Neural progenitor cell (in vitro differentiated cells): ENCODE measurements around the gene RPS28. TPM values are rescaled to one million over a fixed set of nuclear protein-coding genes. Genes with fewer than 3 reads are reported as not detected.
A peak's percentile ranks its signal among the peaks of the same experiment; 100 is the strongest.

Source experiments
- DNase-seq: peaks from one replicate; pipeline ENCODE4 v3.0.0-alpha.2; 2016; ENCODE audit warnings: low spot score
- H2AFZ ChIP-seq: fragments of 200-600 bp; sonication (generic); replicated peaks from 2 replicates; pipeline ENCODE4 v1.6.1; 2016; ENCODE audit warnings: antibody characterized with exemption
- H3F3A ChIP-seq: fragments of 200-600 bp; sonication (generic); 2 replicates; pipeline ENCODE4 v1.6.1; 2016; ENCODE audit warnings: antibody characterized with exemption, low read depth
- H3K27ac ChIP-seq: fragments of 200-600 bp; sonication (generic); 2 replicates; pipeline ENCODE4 v1.5.1; 2016; ENCODE audit warnings: mild to moderate bottlenecking
- H3K27me3 ChIP-seq: fragments of 200-600 bp; sonication (generic); 2 replicates; pipeline ENCODE4 v1.6.1; 2016; ENCODE audit warnings: mild to moderate bottlenecking, moderate library complexity
- H3K36me3 ChIP-seq: fragments of 200-600 bp; sonication (generic); 2 replicates; pipeline ENCODE4 v1.5.1; 2016
- H3K4me1 ChIP-seq: fragments of 200-600 bp; sonication (generic); 2 replicates; pipeline ENCODE4 v1.6.1; 2016; ENCODE audit warnings: mixed run types
- H3K4me2 ChIP-seq: fragments of 200-600 bp; sonication (generic); 2 replicates; pipeline ENCODE4 v1.6.1; 2016
- H3K4me3 ChIP-seq: fragments of 200-600 bp; sonication (generic); 2 replicates; pipeline ENCODE4 v1.5.1; 2016
- H3K79me2 ChIP-seq: fragments of 200-600 bp; sonication (generic); 2 replicates; pipeline ENCODE4 v1.6.1; 2016; ENCODE audit warnings: low read depth
- H3K9ac ChIP-seq: fragments of 200-600 bp; sonication (generic); 2 replicates; pipeline ENCODE4 v1.6.1; 2016
- H3K9me3 ChIP-seq: fragments of 200-600 bp; sonication (generic); 2 replicates; pipeline ENCODE4 v1.5.1; 2016; ENCODE audit warnings: low read depth
- H4K20me1 ChIP-seq: fragments of 200-600 bp; sonication (generic); 2 replicates; pipeline ENCODE4 v1.6.1; 2016; ENCODE audit warnings: low read depth
- H3K27ac Mint-ChIP-seq: 3 replicates; pipeline ENCODE4 v1.8.0; 2021; ENCODE audit warnings: mixed read lengths
- H3K27me3 Mint-ChIP-seq: 2 replicates; pipeline ENCODE4 v1.8.0; 2022; ENCODE audit warnings: low read depth, mild to moderate bottlenecking, inconsistent platforms, moderate library complexity, mixed read lengths; ENCODE audit not compliant: insufficient read depth
- H3K36me3 Mint-ChIP-seq: 3 replicates; pipeline ENCODE4 v1.8.0; 2021; ENCODE audit warnings: mixed read lengths
- H3K4me1 Mint-ChIP-seq: 3 replicates; pipeline ENCODE4 v1.8.0; 2021; ENCODE audit warnings: mixed read lengths
- H3K4me3 Mint-ChIP-seq: 3 replicates; pipeline ENCODE4 v1.8.0; 2021; ENCODE audit warnings: mild to moderate bottlenecking, moderate library complexity, mixed read lengths
- H3K9me3 Mint-ChIP-seq: 3 replicates; pipeline ENCODE4 v1.8.0; 2020; ENCODE audit warnings: mixed read lengths
- EZH2 ChIP-seq: fragments of 200-600 bp; sonication (generic); IDR thresholded peaks from 2 replicates; pipeline ENCODE4 v1.6.1; 2017; ENCODE audit warnings: antibody characterized with exemption, mild to moderate bottlenecking, moderate library complexity
- EZH2phosphoT487 ChIP-seq: fragments of 200-600 bp; sonication (generic); IDR thresholded peaks from 2 replicates; pipeline ENCODE4 v1.6.1; 2017; ENCODE audit warnings: antibody characterized with exemption
- total RNA-seq: library from RNA; depleted of rRNA; stranded (reverse); fragments of >200 nt; gene quantifications from 2 replicates; pipeline ENCODE4 v1.2.3, GENCODE V29; 2015; ENCODE audit warnings: low replicate concordance
- TF ChIP-seq, protein P1 (sequence below): fragments of 200-600 bp; sonication (generic); IDR thresholded peaks from 2 replicates; pipeline ENCODE4 v1.5.1; 2017; ENCODE audit warnings: antibody characterized with exemption, mild to moderate bottlenecking

RPS28 gene
- total RNA-seq, 1 donor from 2014 or later, result 296 TPM

- Histone ChIP-seq H3K4me3 (peak overlapping the region; percentile 48), H3K9ac (no peak overlapping the region), H3K9me3 (no peaks in the 10 kb centered on the region), H3K4me2 (peak overlapping the region; percentile 77), H3K27me3 (peaks cover 83% of the 10 kb centered on the region), H4K20me1 (peaks cover 19% of the 10 kb centered on the region), H3K36me3 (no peaks in the 10 kb centered on the region), H2AFZ (no peak overlapping the region), H3F3A (peaks cover 10% of the 10 kb centered on the region), H3K4me1 (peaks cover 9% of the 10 kb centered on the region), H3K27ac (no peak overlapping the region), H3K79me2 (no peaks in the 10 kb centered on the region)
- Mint-ChIP-seq H3K9me3 (no peaks in the 10 kb centered on the region), H3K36me3 (no peaks in the 10 kb centered on the region), H3K27ac (no peak overlapping the region), H3K4me1 (peaks cover 2% of the 10 kb centered on the region), H3K4me3 (peak overlapping the region; percentile 43), H3K27me3 (peaks cover 45% of the 10 kb centered on the region)
- peak; percentile 68 for DNase-seq
- TF ChIP-seq, protein P1, sequence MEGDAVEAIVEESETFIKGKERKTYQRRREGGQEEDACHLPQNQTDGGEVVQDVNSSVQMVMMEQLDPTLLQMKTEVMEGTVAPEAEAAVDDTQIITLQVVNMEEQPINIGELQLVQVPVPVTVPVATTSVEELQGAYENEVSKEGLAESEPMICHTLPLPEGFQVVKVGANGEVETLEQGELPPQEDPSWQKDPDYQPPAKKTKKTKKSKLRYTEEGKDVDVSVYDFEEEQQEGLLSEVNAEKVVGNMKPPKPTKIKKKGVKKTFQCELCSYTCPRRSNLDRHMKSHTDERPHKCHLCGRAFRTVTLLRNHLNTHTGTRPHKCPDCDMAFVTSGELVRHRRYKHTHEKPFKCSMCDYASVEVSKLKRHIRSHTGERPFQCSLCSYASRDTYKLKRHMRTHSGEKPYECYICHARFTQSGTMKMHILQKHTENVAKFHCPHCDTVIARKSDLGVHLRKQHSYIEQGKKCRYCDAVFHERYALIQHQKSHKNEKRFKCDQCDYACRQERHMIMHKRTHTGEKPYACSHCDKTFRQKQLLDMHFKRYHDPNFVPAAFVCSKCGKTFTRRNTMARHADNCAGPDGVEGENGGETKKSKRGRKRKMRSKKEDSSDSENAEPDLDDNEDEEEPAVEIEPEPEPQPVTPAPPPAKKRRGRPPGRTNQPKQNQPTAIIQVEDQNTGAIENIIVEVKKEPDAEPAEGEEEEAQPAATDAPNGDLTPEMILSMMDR, result no peak
- peak; percentile 93 for TF ChIP-seq EZH2phosphoT487
- peak; percentile 82 for TF ChIP-seq EZH2
Observed at GRCh38 chr19:8333767-8334457, 12.6 kb downstream of the RPS28 start.

GRCh38 chr19:8334458-8335342 is 13.4 kb downstream of the RPS28 start:
- Mint-ChIP-seq H3K9me3 (no peaks in the 10 kb centered on the region), H3K27ac (no peak overlapping the region), H3K4me1 (peaks cover 2% of the 10 kb centered on the region), H3K27me3 (peaks cover 48% of the 10 kb centered on the region), H3K4me3 (peak overlapping the region; percentile 43), H3K36me3 (no peaks in the 10 kb centered on the region)
- Histone ChIP-seq H4K20me1 (peaks cover 19% of the 10 kb centered on the region), H3K9me3 (no peaks in the 10 kb centered on the region), H3K79me2 (no peaks in the 10 kb centered on the region), H3K36me3 (no peaks in the 10 kb centered on the region), H3K27ac (no peak overlapping the region), H3K27me3 (peaks cover 85% of the 10 kb centered on the region), H2AFZ (peak overlapping the region; percentile 50), H3F3A (peaks cover 10% of the 10 kb centered on the region), H3K4me3 (peak overlapping the region; percentile 48), H3K9ac (no peak overlapping the region), H3K4me2 (peak overlapping the region; percentile 77), H3K4me1 (peaks cover 9% of the 10 kb centered on the region)
- DNase-seq, result peak; percentile 95
- TF ChIP-seq, protein P1, result no peak
- TF ChIP-seq EZH2phosphoT487 (peak; percentile 81), EZH2 (peak; percentile 25)

GRCh38 chr19:8335343-8336071 is 14.2 kb downstream of the RPS28 start:
- no peaks in the 10 kb centered on the region for H3K36me3 Mint-ChIP-seq
- peaks cover 3% of the 10 kb centered on the region for H3K4me1 Mint-ChIP-seq
- Histone ChIP-seq H2AFZ (peak overlapping the region; percentile 50), H3F3A (peaks cover 13% of the 10 kb centered on the region), H3K9me3 (no peaks in the 10 kb centered on the region), H3K36me3 (no peaks in the 10 kb centered on the region), H4K20me1 (peaks cover 19% of the 10 kb centered on the region), H3K27ac (no peak overlapping the region), H3K4me2 (peak overlapping the region; percentile 77), H3K27me3 (peaks cover 90% of the 10 kb centered on the region), H3K9ac (no peak overlapping the region), H3K4me1 (peaks cover 9% of the 10 kb centered on the region), H3K4me3 (peak overlapping the region; percentile 48), H3K79me2 (no peaks in the 10 kb centered on the region)
- no peak overlapping the region for H3K27ac Mint-ChIP-seq
- peak overlapping the region; percentile 75 for H3K4me3 Mint-ChIP-seq
- no peaks in the 10 kb centered on the region for H3K9me3 Mint-ChIP-seq
- no peak for TF ChIP-seq EZH2phosphoT487
- TF ChIP-seq, protein P1, result peak; percentile 52
- H3K27me3 Mint-ChIP-seq, result peaks cover 47% of the 10 kb centered on the region
- DNase-seq, result no peak
